ENCODE results near the gene RNPEPL1. TPM values are rescaled to one million over a fixed set of nuclear protein-coding genes. Genes with fewer than 3 reads are reported as not detected.
A peak's percentile ranks its signal among the peaks of the same experiment; 100 is the strongest.

RNPEPL1 gene
- total RNA-seq, 4 donors from 2014 or later: 41.6 to 97.4 (median 71.8) TPM

DNA sequence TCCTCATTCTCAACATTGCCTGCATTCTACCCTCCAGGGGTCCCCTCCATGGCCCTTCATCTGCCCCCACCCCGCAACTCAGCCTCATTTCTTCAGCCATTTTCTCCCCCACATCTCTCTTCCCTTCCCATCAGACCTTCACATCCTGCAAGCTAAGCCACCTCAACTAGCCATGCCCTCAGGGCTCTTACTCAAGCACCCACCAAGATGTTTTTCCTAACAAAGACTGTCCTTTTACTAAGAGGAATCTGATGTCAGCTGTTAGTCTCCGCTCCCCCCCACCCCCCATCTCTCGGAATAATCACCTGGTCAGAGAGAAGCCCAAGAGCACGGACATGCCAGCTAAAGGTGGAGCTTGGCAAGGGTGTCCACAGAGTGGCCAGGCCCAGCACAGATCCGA, 13.5 kb downstream of the RNPEPL1 start:
- ATAC-seq (ENCODE audit: low FRiP score) (no peak), DNase-seq (ENCODE audit: low spot score) (no peak)
- TF ChIP-seq, protein P1, sequence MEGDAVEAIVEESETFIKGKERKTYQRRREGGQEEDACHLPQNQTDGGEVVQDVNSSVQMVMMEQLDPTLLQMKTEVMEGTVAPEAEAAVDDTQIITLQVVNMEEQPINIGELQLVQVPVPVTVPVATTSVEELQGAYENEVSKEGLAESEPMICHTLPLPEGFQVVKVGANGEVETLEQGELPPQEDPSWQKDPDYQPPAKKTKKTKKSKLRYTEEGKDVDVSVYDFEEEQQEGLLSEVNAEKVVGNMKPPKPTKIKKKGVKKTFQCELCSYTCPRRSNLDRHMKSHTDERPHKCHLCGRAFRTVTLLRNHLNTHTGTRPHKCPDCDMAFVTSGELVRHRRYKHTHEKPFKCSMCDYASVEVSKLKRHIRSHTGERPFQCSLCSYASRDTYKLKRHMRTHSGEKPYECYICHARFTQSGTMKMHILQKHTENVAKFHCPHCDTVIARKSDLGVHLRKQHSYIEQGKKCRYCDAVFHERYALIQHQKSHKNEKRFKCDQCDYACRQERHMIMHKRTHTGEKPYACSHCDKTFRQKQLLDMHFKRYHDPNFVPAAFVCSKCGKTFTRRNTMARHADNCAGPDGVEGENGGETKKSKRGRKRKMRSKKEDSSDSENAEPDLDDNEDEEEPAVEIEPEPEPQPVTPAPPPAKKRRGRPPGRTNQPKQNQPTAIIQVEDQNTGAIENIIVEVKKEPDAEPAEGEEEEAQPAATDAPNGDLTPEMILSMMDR (IDR thresholded peaks at IDR 0.05): no peak

DNA sequence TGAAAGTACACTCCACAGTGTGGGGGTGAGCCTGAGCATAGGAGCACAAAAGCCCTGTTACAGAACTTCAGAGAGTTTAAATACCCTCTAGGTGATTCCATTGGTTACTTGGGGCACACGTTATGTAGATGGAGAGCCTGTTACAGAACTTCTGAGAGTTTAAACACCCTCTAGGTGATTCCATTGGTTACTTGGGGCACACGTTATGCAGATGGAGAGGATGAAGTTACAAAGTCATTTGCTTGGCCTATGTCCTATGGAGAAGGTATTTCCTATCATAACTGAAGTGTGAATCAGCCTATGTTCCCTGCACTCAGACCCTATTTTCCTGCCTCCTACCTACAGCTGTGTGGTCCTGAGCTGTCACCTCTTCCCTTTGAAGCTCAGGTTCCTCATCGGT, 14.5 kb downstream of the RNPEPL1 start:
- no peak for ATAC-seq (ENCODE audit: low FRiP score)
- TF ChIP-seq, protein P1 (IDR thresholded peaks at IDR 0.05): no peak
- DNase-seq (ENCODE audit: low spot score): no peak

GRCh38 chr2:240583774-240584173, 15.5 kb downstream of the RNPEPL1 start:
- DNase-seq (ENCODE audit: low spot score) (no peak), ATAC-seq (ENCODE audit: low FRiP score) (no peak)
- TF ChIP-seq, protein P1 (IDR thresholded peaks at IDR 0.05): no peak

DNA sequence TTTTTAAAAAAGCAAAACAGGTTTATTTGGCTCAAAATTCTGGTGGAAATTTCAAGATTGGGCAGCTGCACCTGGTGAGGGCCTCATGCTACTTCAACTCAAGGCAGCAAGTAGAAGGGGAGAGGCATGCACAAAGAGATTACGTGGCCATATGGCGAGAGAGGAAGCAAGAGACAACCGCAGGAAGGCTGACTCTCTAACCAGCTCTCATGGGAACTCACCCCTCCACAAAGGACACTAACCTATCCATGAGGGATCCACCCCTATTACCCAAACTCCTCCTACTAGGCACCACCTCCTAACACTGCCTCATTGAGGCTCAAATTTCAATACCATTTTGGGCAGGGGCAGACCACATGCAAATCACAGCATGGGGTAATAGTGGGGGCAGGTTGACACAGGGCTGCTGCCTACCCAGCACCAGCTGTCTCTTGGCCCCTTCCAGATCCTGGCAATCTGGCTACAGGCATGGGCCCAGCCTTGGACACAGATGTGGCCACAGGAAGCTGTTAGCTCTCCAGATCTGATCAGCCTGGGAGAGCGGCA, 16.3 kb downstream of the RNPEPL1 start:
- TF ChIP-seq, protein P1 (IDR thresholded peaks at IDR 0.05): no peak
- DNase-seq (ENCODE audit: low spot score) (no peak), ATAC-seq (ENCODE audit: low FRiP score) (no peak)

GRCh38 chr2:240585101-240585500, 16.8 kb downstream of the RNPEPL1 start:
- ATAC-seq (ENCODE audit: low FRiP score) (no peak), DNase-seq (ENCODE audit: low spot score) (no peak)
- TF ChIP-seq, protein P1 (IDR thresholded peaks at IDR 0.05): no peak

GRCh38 chr2:240585681-240586197, 17.5 kb downstream of the RNPEPL1 start:
- ATAC-seq (ENCODE audit: low FRiP score) (no peak), DNase-seq (ENCODE audit: low spot score) (no peak)
- TF ChIP-seq, protein P1 (IDR thresholded peaks at IDR 0.05): no peak

GRCh38 chr2:240586198-240586918, 18.1 kb downstream of the RNPEPL1 start, which contains the start of gene CAPN10:
TSS of gene CAPN10 (plus strand) at chr2:240586734. CDS start at chr2:240586912, 178 bp downstream.
- peak; percentile 93 for ATAC-seq (ENCODE audit: low FRiP score)
- DNase-seq (ENCODE audit: low spot score): peak; percentile 91
- TF ChIP-seq, protein P1 (IDR thresholded peaks at IDR 0.05): no peak

Data from omental fat pad (tissue), 4 donors.